ENCODE results near the gene TMEM256.

DNA sequence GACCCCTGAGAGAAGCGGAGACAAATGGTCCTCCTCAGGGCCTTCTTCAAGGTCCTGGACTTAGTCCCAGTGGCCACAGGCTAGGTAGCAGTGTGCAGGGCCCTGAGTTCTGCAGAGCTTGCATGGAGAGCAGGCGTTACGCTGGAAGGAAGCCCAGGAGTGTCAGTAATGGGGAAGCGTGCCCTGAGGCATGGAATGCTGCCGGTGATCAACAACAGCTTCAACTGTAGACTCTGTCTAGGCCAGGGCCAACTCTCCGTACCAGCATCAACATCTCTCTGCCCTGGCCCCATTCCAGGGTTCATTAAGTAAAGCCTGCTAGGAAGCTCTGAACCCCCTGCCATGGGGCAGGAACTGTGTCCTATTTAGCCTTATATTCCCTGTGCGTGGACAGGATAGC, 23.6 kb downstream of the TMEM256 start:
- TF ChIP-seq, protein P1, sequence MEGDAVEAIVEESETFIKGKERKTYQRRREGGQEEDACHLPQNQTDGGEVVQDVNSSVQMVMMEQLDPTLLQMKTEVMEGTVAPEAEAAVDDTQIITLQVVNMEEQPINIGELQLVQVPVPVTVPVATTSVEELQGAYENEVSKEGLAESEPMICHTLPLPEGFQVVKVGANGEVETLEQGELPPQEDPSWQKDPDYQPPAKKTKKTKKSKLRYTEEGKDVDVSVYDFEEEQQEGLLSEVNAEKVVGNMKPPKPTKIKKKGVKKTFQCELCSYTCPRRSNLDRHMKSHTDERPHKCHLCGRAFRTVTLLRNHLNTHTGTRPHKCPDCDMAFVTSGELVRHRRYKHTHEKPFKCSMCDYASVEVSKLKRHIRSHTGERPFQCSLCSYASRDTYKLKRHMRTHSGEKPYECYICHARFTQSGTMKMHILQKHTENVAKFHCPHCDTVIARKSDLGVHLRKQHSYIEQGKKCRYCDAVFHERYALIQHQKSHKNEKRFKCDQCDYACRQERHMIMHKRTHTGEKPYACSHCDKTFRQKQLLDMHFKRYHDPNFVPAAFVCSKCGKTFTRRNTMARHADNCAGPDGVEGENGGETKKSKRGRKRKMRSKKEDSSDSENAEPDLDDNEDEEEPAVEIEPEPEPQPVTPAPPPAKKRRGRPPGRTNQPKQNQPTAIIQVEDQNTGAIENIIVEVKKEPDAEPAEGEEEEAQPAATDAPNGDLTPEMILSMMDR (IDR thresholded peaks at IDR 0.05): no peak
- no peak for TF ChIP-seq POLR2AphosphoS5 (IDR thresholded peaks at IDR 0.05; ENCODE audit: insufficient read depth in 1 of 2, low read depth in 1 of 2)
- TF ChIP-seq POLR2A (IDR thresholded peaks at IDR 0.05): no peak
